ENCODE measurements around the gene PVALEF.

DNA sequence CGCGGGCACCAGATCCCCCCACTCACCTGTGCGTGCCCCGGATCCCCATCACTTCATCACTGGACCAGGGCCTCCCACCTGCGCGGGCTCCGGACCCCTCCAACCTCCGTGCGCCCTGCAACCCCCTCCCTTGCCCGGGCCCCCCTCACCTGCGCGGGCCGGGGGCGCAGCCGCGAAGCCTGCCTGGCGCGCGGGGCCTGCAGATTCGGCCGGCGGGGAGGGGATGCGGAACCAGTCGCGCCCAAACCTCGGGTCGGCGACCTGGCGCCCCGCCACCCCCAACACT is 57.3 kb downstream of the PVALEF start:
- TF ChIP-seq, protein P1, sequence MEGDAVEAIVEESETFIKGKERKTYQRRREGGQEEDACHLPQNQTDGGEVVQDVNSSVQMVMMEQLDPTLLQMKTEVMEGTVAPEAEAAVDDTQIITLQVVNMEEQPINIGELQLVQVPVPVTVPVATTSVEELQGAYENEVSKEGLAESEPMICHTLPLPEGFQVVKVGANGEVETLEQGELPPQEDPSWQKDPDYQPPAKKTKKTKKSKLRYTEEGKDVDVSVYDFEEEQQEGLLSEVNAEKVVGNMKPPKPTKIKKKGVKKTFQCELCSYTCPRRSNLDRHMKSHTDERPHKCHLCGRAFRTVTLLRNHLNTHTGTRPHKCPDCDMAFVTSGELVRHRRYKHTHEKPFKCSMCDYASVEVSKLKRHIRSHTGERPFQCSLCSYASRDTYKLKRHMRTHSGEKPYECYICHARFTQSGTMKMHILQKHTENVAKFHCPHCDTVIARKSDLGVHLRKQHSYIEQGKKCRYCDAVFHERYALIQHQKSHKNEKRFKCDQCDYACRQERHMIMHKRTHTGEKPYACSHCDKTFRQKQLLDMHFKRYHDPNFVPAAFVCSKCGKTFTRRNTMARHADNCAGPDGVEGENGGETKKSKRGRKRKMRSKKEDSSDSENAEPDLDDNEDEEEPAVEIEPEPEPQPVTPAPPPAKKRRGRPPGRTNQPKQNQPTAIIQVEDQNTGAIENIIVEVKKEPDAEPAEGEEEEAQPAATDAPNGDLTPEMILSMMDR (IDR thresholded peaks at IDR 0.05): no peak
- TF ChIP-seq POLR2AphosphoS5 (IDR thresholded peaks at IDR 0.05; ENCODE audit: insufficient read depth in 1 of 2, low read depth in 1 of 2) (no peak), POLR2A (IDR thresholded peaks at IDR 0.05) (no peak)
